ENCODE measurements around the gene TELO2. TPM values are rescaled to one million over a fixed set of nuclear protein-coding genes. Genes with fewer than 3 reads are reported as not detected.

Gene TELO2
- total and polyA plus RNA-seq, 4 donors = 12.9 to 19.3 (median 16.2) TPM

- no peak for DNase-seq (ENCODE audit: low spot score)
- Histone ChIP-seq H3K36me3 (ENCODE audit: control insufficient read depth in 4 of 4, insufficient read depth in 3 of 4, low read depth in 1 of 4, low read length in 3 of 4) (peaks cover 0 to 28% (median 7%) of the 10 kb centered on the region in 4 donors), H3K4me1 (ENCODE audit: control insufficient read depth in 4 of 4, insufficient read depth in 4 of 4, low read length in 3 of 4) (no peaks in the 10 kb centered on the region), H3K27ac (ENCODE audit: low read depth in 1 of 2, low read length in 2 of 2) (no peak overlapping the region), H3K4me3 (ENCODE audit: low read depth in 1 of 3, low read length in 3 of 3) (no peak overlapping the region), H3K9me3 (ENCODE audit: control insufficient read depth in 4 of 4, low read length in 3 of 4) (no peaks in the 10 kb centered on the region), H3K9ac (ENCODE audit: low read depth in 1 of 2, low read length in 2 of 2) (no peak overlapping the region), H3K27me3 (ENCODE audit: control insufficient read depth in 4 of 4, insufficient read depth in 4 of 4, low read length in 3 of 4) (no peaks in the 10 kb centered on the region)
- WGBS = 92% methylated on average over 24 of the region's 24 CpGs
- TF ChIP-seq FOXA1 (IDR thresholded peaks at IDR 0.05) (no peak), YY1 (IDR thresholded peaks at IDR 0.05) (no peak), HNF4G (IDR thresholded peaks at IDR 0.05) (no peak), REST (IDR thresholded peaks at IDR 0.05) (no peak), RAD21 (IDR thresholded peaks at IDR 0.05) (no peak)
Measured at GRCh38 chr16:1461146-1461545, 32.0 kb upstream of the TELO2 start.

GRCh38 chr16:1464196-1464893 is 28.8 kb upstream of the TELO2 start:
- H3K9ac ChIP-seq (ENCODE audit: low read depth in 1 of 2, low read length in 2 of 2) = no peak overlapping the region
- no peaks in the 10 kb centered on the region for H3K4me1 ChIP-seq (ENCODE audit: control insufficient read depth in 4 of 4, insufficient read depth in 4 of 4, low read length in 3 of 4)
- DNase-seq (ENCODE audit: low spot score) = no peak
- H3K9me3 ChIP-seq (ENCODE audit: control insufficient read depth in 4 of 4, low read length in 3 of 4) = no peaks in the 10 kb centered on the region
- H3K27ac ChIP-seq (ENCODE audit: low read depth in 1 of 2, low read length in 2 of 2) = no peak overlapping the region
- H3K36me3 ChIP-seq (ENCODE audit: control insufficient read depth in 4 of 4, insufficient read depth in 3 of 4, low read depth in 1 of 4, low read length in 3 of 4) = peaks cover 0 to 17% (median 5%) of the 10 kb centered on the region in 4 donors
- 94% methylated on average over 41 of the region's 41 CpGs for WGBS
- no peak for TF ChIP-seq REST (IDR thresholded peaks at IDR 0.05)
- TF ChIP-seq YY1 (IDR thresholded peaks at IDR 0.05) = no peak
- TF ChIP-seq JUND (IDR thresholded peaks at IDR 0.05) = no peak
- no peak for TF ChIP-seq GABPA (IDR thresholded peaks at IDR 0.05 in 1 of 2, conservative IDR thresholded peaks at IDR 0.05 in 1 of 2)
- no peak for TF ChIP-seq SP1 (IDR thresholded peaks at IDR 0.05)
- no peak overlapping the region for H3K4me3 ChIP-seq (ENCODE audit: low read depth in 1 of 3, low read length in 3 of 3)
- no peaks in the 10 kb centered on the region for H3K27me3 ChIP-seq (ENCODE audit: control insufficient read depth in 4 of 4, insufficient read depth in 4 of 4, low read length in 3 of 4)

DNA sequence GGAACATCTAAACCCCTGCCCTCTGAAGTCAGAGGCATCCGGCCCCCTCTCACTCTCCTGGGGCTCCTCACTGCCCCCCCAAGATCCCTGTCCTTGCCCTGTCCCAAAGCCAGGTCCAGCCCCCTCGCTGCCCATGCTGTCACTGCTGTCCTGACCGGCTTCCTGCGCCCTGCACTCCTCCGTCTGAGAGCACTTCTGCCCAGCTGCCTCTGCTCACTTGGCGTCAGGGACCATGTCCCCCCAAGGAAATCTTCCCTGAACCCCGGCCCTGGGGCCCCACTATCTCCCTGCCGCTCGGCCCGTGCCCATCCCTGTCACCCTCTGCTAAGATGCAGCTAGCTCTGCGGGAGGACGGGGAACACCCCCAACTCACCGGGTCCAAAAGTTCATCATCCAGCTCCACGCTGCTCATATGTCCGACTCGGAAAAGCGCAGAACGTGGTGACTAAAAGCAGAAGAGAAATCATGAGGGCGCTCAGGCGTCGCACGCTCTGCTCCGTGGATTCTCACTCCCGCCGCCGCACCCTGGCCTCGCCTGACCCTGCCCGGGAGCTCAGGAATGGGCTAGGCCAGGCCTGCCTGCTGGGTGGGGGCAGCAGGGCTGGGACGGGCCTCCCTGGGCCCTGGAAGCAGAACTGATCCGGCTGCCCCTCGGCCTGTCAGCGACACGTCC is 28.1 kb upstream of the TELO2 start:
- 95% methylated on average over 33 of the region's 33 CpGs for WGBS
- Histone ChIP-seq H3K27me3 (ENCODE audit: control insufficient read depth in 4 of 4, insufficient read depth in 4 of 4, low read length in 3 of 4) (no peaks in the 10 kb centered on the region), H3K4me1 (ENCODE audit: control insufficient read depth in 4 of 4, insufficient read depth in 4 of 4, low read length in 3 of 4) (no peaks in the 10 kb centered on the region), H3K4me3 (ENCODE audit: low read depth in 1 of 3, low read length in 3 of 3) (no peak overlapping the region), H3K36me3 (ENCODE audit: control insufficient read depth in 4 of 4, insufficient read depth in 3 of 4, low read depth in 1 of 4, low read length in 3 of 4) (peaks cover 0 to 16% (median 5%) of the 10 kb centered on the region in 4 donors), H3K9ac (ENCODE audit: low read depth in 1 of 2, low read length in 2 of 2) (no peak overlapping the region), H3K9me3 (ENCODE audit: control insufficient read depth in 4 of 4, low read length in 3 of 4) (no peaks in the 10 kb centered on the region), H3K27ac (ENCODE audit: low read depth in 1 of 2, low read length in 2 of 2) (no peak overlapping the region)
- no peak for TF ChIP-seq RAD21 (IDR thresholded peaks at IDR 0.05)
- no peak for TF ChIP-seq FOXA2 (IDR thresholded peaks at IDR 0.05)
- no peak for TF ChIP-seq TAF1 (conservative IDR thresholded peaks at IDR 0.05)
- TF ChIP-seq GABPA (IDR thresholded peaks at IDR 0.05 in 1 of 2, conservative IDR thresholded peaks at IDR 0.05 in 1 of 2) = no peak
- no peak for DNase-seq (ENCODE audit: low spot score)
